DMS 273 treated with DMSO at 0.1 percent for 48 hours (cell line): Measurements from ENCODE around the gene ZP4.

Experiments
- DNase-seq: peaks from one replicate; lab custom pipeline; 2025; lab: John Stamatoyannopoulos, UW

Gene ZP4

GRCh38 chr1:237890822-237891221, at the start of gene ZP4:
Gene ZP4 (minus strand): TSS chr1:237890922. CDS start chr1:237890635, 287 bp downstream.
- no peak for DNase-seq

GRCh38 chr1:237938553-237938952, 47.8 kb upstream of the ZP4 start:
- DNase-seq: no peak

GRCh38 chr1:237938068-237938467, 47.3 kb upstream of the ZP4 start:
- no peak for DNase-seq

GRCh38 chr1:237932816-237933215, 42.1 kb upstream of the ZP4 start:
- DNase-seq: no peak

- DNase-seq: no peak
Measured at GRCh38 chr1:237931581-237931980, 40.9 kb upstream of the ZP4 start.

GRCh38 chr1:237927198-237927597, 36.5 kb upstream of the ZP4 start:
- no peak for DNase-seq

- no peak for DNase-seq
Measured at GRCh38 chr1:237921306-237921705, 30.6 kb upstream of the ZP4 start.

GRCh38 chr1:237913345-237913744, 22.6 kb upstream of the ZP4 start:
- no peak for DNase-seq

GRCh38 chr1:237911911-237912310, 21.2 kb upstream of the ZP4 start:
- DNase-seq: no peak

- DNase-seq: no peak
Measured at GRCh38 chr1:237910834-237911233, 20.1 kb upstream of the ZP4 start.

GRCh38 chr1:237903961-237904360, 13.2 kb upstream of the ZP4 start:
- DNase-seq: no peak

GRCh38 chr1:237902960-237903743, 12.4 kb upstream of the ZP4 start:
- DNase-seq: no peak

- no peak for DNase-seq
Measured at GRCh38 chr1:237901299-237901934, 10.7 kb upstream of the ZP4 start.

GRCh38 chr1:237895630-237896029, 4.9 kb upstream of the ZP4 start:
- DNase-seq: no peak

- no peak for DNase-seq
Measured at GRCh38 chr1:237894131-237894530, 3.4 kb upstream of the ZP4 start.

GRCh38 chr1:237891979-237892378, 1.3 kb upstream of the ZP4 start:
- DNase-seq: no peak

- DNase-seq: no peak
Measured at GRCh38 chr1:237891266-237891665, 544 bp upstream of the ZP4 start.

GRCh38 chr1:237890416-237890815, 306 bp downstream of the ZP4 start:
- no peak for DNase-seq

- no peak for DNase-seq
Measured at GRCh38 chr1:237888143-237888542, 2.6 kb downstream of the ZP4 start.

GRCh38 chr1:237887542-237887941, 3.2 kb downstream of the ZP4 start:
- DNase-seq: no peak

GRCh38 chr1:237884237-237884636, 6.5 kb downstream of the ZP4 start:
- no peak for DNase-seq

- no peak for DNase-seq
Measured at GRCh38 chr1:237879195-237879594, 11.5 kb downstream of the ZP4 start.

GRCh38 chr1:237878406-237878805, 12.3 kb downstream of the ZP4 start:
- DNase-seq: no peak

- no peak for DNase-seq
Measured at GRCh38 chr1:237877631-237878030, 13.1 kb downstream of the ZP4 start.
